B cell (primary cell): ENCODE results near the gene TBCCD1. TPM values are rescaled to one million over a fixed set of nuclear protein-coding genes. Genes with fewer than 3 reads are reported as not detected.

Experiments
- ATAC-seq: fragments of 200-7000 bp; cut with Tn5 transposase; one replicate; pipeline ENCODE4 v1.10.0; 2021; ENCODE audit warnings: low read depth, mild to moderate bottlenecking, moderate number of reproducible peaks, moderate library complexity
- CTCF ChIA-PET: fragments of 350-600 bp; sonication (Branson Sonifier 250); formaldehyde crosslinking; loops from one replicate; lab custom pipeline; 2021; ENCODE audit warnings: antibody characterized with exemption, inconsistent platforms; lab: Charles Lee
- POLR2A ChIA-PET: fragments of 350-600 bp; sonication (Branson Sonifier 250); formaldehyde crosslinking; loops from one replicate; lab custom pipeline; 2021; ENCODE audit warnings: antibody characterized with exemption; lab: Charles Lee
- DNase-seq: peaks from one replicate; pipeline ENCODE4 v3.0.0; 2013
- H2AFZ ChIP-seq: 2 replicates; pipeline ENCODE4 v1.6.1; 2012; ENCODE audit warnings: mild to moderate bottlenecking, low read depth, low read length; ENCODE audit not compliant: insufficient read depth, poor library complexity, severe bottlenecking
- H3K27ac ChIP-seq, 2 donors: 1 replicate in 1 of 2; 2 replicates in 1 of 2; pipeline ENCODE4 v1.5.1; 2012 to 2013; ENCODE audit warnings: low read length in 2 of 2, mild to moderate bottlenecking in 2 of 2, moderate library complexity in 1 of 2
- H3K27me3 ChIP-seq, 4 experiments: fragments of 200-600 bp in 1 of 4; sonication (generic) in 1 of 4; replicated peaks in 1 of 4; 1 replicate in 2 of 4; 2 replicates in 2 of 4; pipeline versions ENCODE4 v1.6.1 to v1.7.0; 2013 to 2016; ENCODE audit warnings: low read length in 3 of 4, mild to moderate bottlenecking in 2 of 4, mixed read lengths in 1 of 4, moderate library complexity in 1 of 4; ENCODE audit not compliant: insufficient read depth in 4 of 4, control insufficient read depth in 3 of 4; ENCODE audit errors: control extremely low read depth in 1 of 4
- H3K36me3 ChIP-seq, 2 experiments: replicated peaks in 1 of 2; 1 replicate in 1 of 2; 2 replicates in 1 of 2; pipeline versions ENCODE4 v1.6.1 to v1.7.1; 2013; ENCODE audit warnings: low read length in 1 of 2; ENCODE audit not compliant: insufficient read depth in 2 of 2, control insufficient read depth in 1 of 2; ENCODE audit errors: control extremely low read depth in 1 of 2, extremely low read depth in 1 of 2
- H3K4me1 ChIP-seq, 2 donors: fragments of 200-600 bp in 1 of 2; sonication (generic) in 1 of 2; 1 replicate in 1 of 2; 2 replicates in 1 of 2; pipeline versions ENCODE4 v1.5.1 to v1.6.1; 2013 to 2017; ENCODE audit warnings: low read length in 2 of 2; ENCODE audit not compliant: control insufficient read depth in 2 of 2, insufficient read depth in 2 of 2
- H3K4me2 ChIP-seq: replicated peaks from 2 replicates; pipeline ENCODE3; 2012; ENCODE audit warnings: mild to moderate bottlenecking, low read depth, low read length; ENCODE audit not compliant: poor library complexity, severe bottlenecking
- H3K4me3 ChIP-seq, 5 experiments: fragments of 200-600 bp in 1 of 5; sonication (generic) in 1 of 5; 1 replicate in 3 of 5; 2 replicates in 2 of 5; pipeline versions ENCODE4 v1.5.1 to v1.7.0; 2011 to 2016; ENCODE audit warnings: low read length in 4 of 5, mild to moderate bottlenecking in 4 of 5, low read depth in 2 of 5, control low read depth in 1 of 5, moderate library complexity in 1 of 5; ENCODE audit not compliant: insufficient read depth in 1 of 5; ENCODE audit errors: control extremely low read depth in 1 of 5, extremely low read depth in 1 of 5
- H3K79me2 ChIP-seq: fragments of 200-600 bp; sonication (generic); one replicate; pipeline ENCODE4 v1.6.0; 2016; ENCODE audit warnings: low read length; ENCODE audit not compliant: control insufficient read depth, insufficient read depth
- H3K9ac ChIP-seq: fragments of 200-600 bp; sonication (generic); 2 replicates; pipeline ENCODE4 v1.6.1; 2017; ENCODE audit warnings: mild to moderate bottlenecking, low read length, moderate library complexity
- H3K9me3 ChIP-seq, 3 donors: one replicate each; pipeline versions ENCODE4 v1.6.1 to v1.7.1; 2013; ENCODE audit warnings: low read length in 2 of 3; ENCODE audit not compliant: control insufficient read depth in 2 of 3, insufficient read depth in 1 of 3; ENCODE audit errors: control extremely low read depth in 1 of 3
- H4K20me1 ChIP-seq: 2 replicates; pipeline ENCODE4 v1.6.0; 2012; ENCODE audit warnings: mild to moderate bottlenecking, low read length; ENCODE audit not compliant: insufficient read depth, control insufficient read depth, poor library complexity, severe bottlenecking
- H3K27ac Mint-ChIP-seq: one replicate; pipeline ENCODE4 v1.8.0; 2021; ENCODE audit warnings: mixed read lengths
- H3K27me3 Mint-ChIP-seq: one replicate; pipeline ENCODE4 v1.8.0; 2021; ENCODE audit warnings: mixed read lengths
- H3K4me1 Mint-ChIP-seq: one replicate; pipeline ENCODE4 v1.8.0; 2021; ENCODE audit warnings: mixed read lengths
- H3K4me3 Mint-ChIP-seq: one replicate; pipeline ENCODE4 v1.8.0; 2021; ENCODE audit warnings: mixed read lengths
- H3K9me3 Mint-ChIP-seq: one replicate; pipeline ENCODE4 v1.8.0; 2022; ENCODE audit warnings: mixed read lengths; ENCODE audit not compliant: insufficient read depth
- CTCF ChIP-seq: fragments of 200-600 bp; IDR thresholded peaks from one replicate; pipeline ENCODE4 v1.8.0; 2022; ENCODE audit warnings: antibody characterized with exemption, mild to moderate bottlenecking
- EZH2 ChIP-seq: IDR thresholded peaks from 2 replicates; pipeline ENCODE4 v1.6.1; 2012; ENCODE audit warnings: borderline replicate concordance, low read depth, mild to moderate bottlenecking, moderate library complexity, low read length; ENCODE audit not compliant: insufficient read depth, poor library complexity, severe bottlenecking
- WGBS: methylation state at CpG from one replicate; pipeline ENCODE4 v1.1.5; 2013; ENCODE audit warnings: missing lambda C conversion rate; ENCODE audit not compliant: insufficient coverage; 5-methylcytosine and 5-hydroxymethylcytosine counted together
- intact Hi-C: fragments of 100-400 bp; cut with micrococcal nuclease; formaldehyde crosslinking; loops from one replicate; pipeline ENCODE4 v1.10.0; 2022
- polyA plus RNA-seq: library from polyadenylated mRNA; depleted of rRNA; stranded (reverse); fragments of >200 nt; gene quantifications from 2 replicates; pipeline ENCODE4 v1.2.3, GENCODE V29; 2012
- total RNA-seq, 2 donors: library from RNA; stranded (reverse); fragments of 120-200 nt in 1 of 2; gene quantifications; 1 replicate in 1 of 2; 2 replicates in 1 of 2; pipeline versions ENCODE4 v1.2.3 to v1.2.4, GENCODE V29; 2013 to 2022

The TBCCD1 gene
- total and polyA plus RNA-seq, 2 donors (not counting 1 experiment from before 2014, with no cell fraction given), result 15.9 to 17.3 TPM

- Histone ChIP-seq H3K4me1 (no peaks in the 10 kb centered on the region), H3K27me3 (no peaks in the 10 kb centered on the region), H3K4me2 (no peak overlapping the region), H4K20me1 (no peaks in the 10 kb centered on the region), H3K27ac (no peak overlapping the region), H3K9me3 (no peaks in the 10 kb centered on the region), H3K9ac (no peak overlapping the region), H3K4me3 (no peak overlapping the region), H3K36me3 (peaks cover 18 to 20% of the 10 kb centered on the region in 2 experiments), H2AFZ (no peak overlapping the region), H3K79me2 (no peaks in the 10 kb centered on the region)
- DNase-seq (no peak), ATAC-seq (no peak)
- no peaks in the 10 kb centered on the region for H3K27me3 Mint-ChIP-seq
- ChIA-PET POLR2A (no interaction called here), CTCF (interaction anchor here (1.0 kb wide), 1 partner anchor 26 kb away, joined by 3 read pairs; no protein-coding TSS in a partner anchor)
- TF ChIP-seq EZH2, result no peak
- TF ChIP-seq CTCF, result no peak
- no peaks in the 10 kb centered on the region for H3K9me3 Mint-ChIP-seq
- H3K27ac Mint-ChIP-seq, result no peak overlapping the region
- no peaks in the 10 kb centered on the region for H3K4me1 Mint-ChIP-seq
- H3K4me3 Mint-ChIP-seq, result no peak overlapping the region
- no CpG with 5 or more reads among the region's 3 CpGs for WGBS
- intact Hi-C loops, result no loop called here
Measured at GRCh38 chr3:186589121-186589520, 22.0 kb upstream of the TBCCD1 start.

DNA sequence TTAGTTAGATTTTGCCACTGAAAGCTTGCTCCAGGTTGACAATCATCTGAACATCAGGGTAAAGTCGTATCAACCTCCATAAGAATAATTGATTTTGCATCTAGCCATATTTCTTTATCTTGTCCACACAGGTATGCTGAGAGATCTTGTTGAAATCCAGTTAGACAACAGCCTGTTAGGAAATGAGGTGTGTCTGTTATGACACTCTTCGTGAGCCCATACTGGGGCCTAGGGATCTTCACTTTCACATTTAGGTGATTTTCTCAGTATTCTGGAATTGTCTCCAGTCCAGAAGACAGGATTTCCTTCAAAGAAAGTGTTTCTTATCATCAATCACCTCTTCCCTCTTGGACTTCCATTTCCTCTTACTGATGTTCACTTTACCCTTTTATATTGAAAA lies 21.5 kb upstream of the TBCCD1 start:
- no peaks in the 10 kb centered on the region for H3K27me3 Mint-ChIP-seq
- no peaks in the 10 kb centered on the region for H3K4me1 ChIP-seq
- ChIA-PET POLR2A (no interaction called here), CTCF (interaction anchor here (1.0 kb wide), 1 partner anchor 27 kb away, joined by 3 read pairs; no protein-coding TSS in a partner anchor)
- no peaks in the 10 kb centered on the region for H3K4me1 Mint-ChIP-seq
- H3K9me3 Mint-ChIP-seq, result no peaks in the 10 kb centered on the region
- H3K27ac Mint-ChIP-seq, result no peak overlapping the region
- ATAC-seq (no peak), DNase-seq (no peak)
- H3K9me3 ChIP-seq, result no peaks in the 10 kb centered on the region
- H3K4me3 ChIP-seq, result no peak overlapping the region
- H3K79me2 ChIP-seq, result no peaks in the 10 kb centered on the region
- H2AFZ ChIP-seq, result no peak overlapping the region
- H3K27me3 ChIP-seq, result no peaks in the 10 kb centered on the region
- no peaks in the 10 kb centered on the region for H4K20me1 ChIP-seq
- H3K4me3 Mint-ChIP-seq, result no peak overlapping the region
- H3K4me2 ChIP-seq, result no peak overlapping the region
- 100% methylated on average over 1 of the region's 2 CpGs for WGBS
- peaks cover 20 to 25% of the 10 kb centered on the region in 2 experiments for H3K36me3 ChIP-seq
- intact Hi-C loops, result no loop called here
- H3K27ac ChIP-seq, result no peak overlapping the region
- TF ChIP-seq CTCF (no peak), EZH2 (no peak)
- H3K9ac ChIP-seq, result no peak overlapping the region
